ENCODE measurements around the gene VSTM4. TPM values are rescaled to one million over a fixed set of nuclear protein-coding genes. Genes with fewer than 3 reads are reported as not detected.

VSTM4 gene
- total and polyA plus RNA-seq, 4 donors = 2.9 to 49.4 (median 7.2) TPM

GRCh38 chr10:49034925-49035324 lies 80.4 kb downstream of the VSTM4 start:
- peaks cover 0 to 3% (median 1%) of the 10 kb centered on the region in 4 donors for H3K9me3 ChIP-seq (ENCODE audit: control insufficient read depth in 4 of 4, insufficient read depth in 3 of 4, low read length in 3 of 4)
- H3K36me3 ChIP-seq (ENCODE audit: control insufficient read depth in 4 of 4, insufficient read depth in 4 of 4, low read length in 4 of 4) = peaks cover 0 to 18% (median 4%) of the 10 kb centered on the region in 4 donors
- ATAC-seq (ENCODE audit: insufficient read depth, low FRiP score) = no peak
- no peak overlapping the region for H3K27ac ChIP-seq (ENCODE audit: low read depth in 1 of 2, low read length in 1 of 2)
- no peaks in the 10 kb centered on the region for H3K4me1 ChIP-seq (ENCODE audit: control insufficient read depth in 5 of 5, insufficient read depth in 5 of 5, low read length in 5 of 5)
- H3K27me3 ChIP-seq (ENCODE audit: control insufficient read depth in 3 of 3, insufficient read depth in 3 of 3, low read length in 2 of 3) = no peaks in the 10 kb centered on the region
- DNase-seq = no peak
- H3K4me3 ChIP-seq = no peak overlapping the region
- no peak for TF ChIP-seq CTCF (IDR thresholded peaks at IDR 0.05; ENCODE audit: control extremely low read depth, extremely low read depth)
- WGBS, 2 donors = 92 to 97% methylated on average over 6 of the region's 6 CpGs
- no peak overlapping the region for H3K9ac ChIP-seq (ENCODE audit: insufficient read depth in 1 of 2, low read length in 2 of 2)

GRCh38 chr10:49033939-49034338 lies 81.4 kb downstream of the VSTM4 start:
- H3K36me3 ChIP-seq (ENCODE audit: control insufficient read depth in 4 of 4, insufficient read depth in 4 of 4, low read length in 4 of 4) = peaks cover 0 to 16% (median under 1%) of the 10 kb centered on the region in 4 donors
- WGBS, 2 donors = 90 to 93% methylated on average over 1 of the region's 1 CpG

GRCh38 chr10:49029666-49030065 lies 85.7 kb downstream of the VSTM4 start:
- H3K9ac ChIP-seq (ENCODE audit: insufficient read depth in 1 of 2, low read length in 2 of 2) = no peak overlapping the region
- TF ChIP-seq CTCF (IDR thresholded peaks at IDR 0.05; ENCODE audit: control extremely low read depth, extremely low read depth) = no peak
- WGBS, 2 donors = 100% methylated on average over 1 of the region's 1 CpG
- H3K4me1 ChIP-seq (ENCODE audit: control insufficient read depth in 5 of 5, insufficient read depth in 5 of 5, low read length in 5 of 5) = peaks cover 0 to 10% (median 6%) of the 10 kb centered on the region in 5 donors
- no peaks in the 10 kb centered on the region for H3K27me3 ChIP-seq (ENCODE audit: control insufficient read depth in 3 of 3, insufficient read depth in 3 of 3, low read length in 2 of 3)
- H3K4me3 ChIP-seq = no peak overlapping the region
- H3K36me3 ChIP-seq (ENCODE audit: control insufficient read depth in 4 of 4, insufficient read depth in 4 of 4, low read length in 4 of 4) = peaks cover 0 to 16% (median 0%) of the 10 kb centered on the region in 4 donors
- no peak overlapping the region for H3K27ac ChIP-seq (ENCODE audit: low read depth in 1 of 2, low read length in 1 of 2)
- ATAC-seq (ENCODE audit: insufficient read depth, low FRiP score) = no peak
- DNase-seq = no peak
- no peaks in the 10 kb centered on the region for H3K9me3 ChIP-seq (ENCODE audit: control insufficient read depth in 4 of 4, insufficient read depth in 3 of 4, low read length in 3 of 4)

More at GRCh38 chr10:49033939-49034338, 81.4 kb downstream of the VSTM4 start:
- Histone ChIP-seq H3K4me1 (ENCODE audit: control insufficient read depth in 5 of 5, insufficient read depth in 5 of 5, low read length in 5 of 5) (no peaks in the 10 kb centered on the region), H3K9ac (ENCODE audit: insufficient read depth in 1 of 2, low read length in 2 of 2) (no peak overlapping the region), H3K9me3 (ENCODE audit: control insufficient read depth in 4 of 4, insufficient read depth in 3 of 4, low read length in 3 of 4) (peaks cover 0 to 3% (median 1%) of the 10 kb centered on the region in 4 donors), H3K27ac (ENCODE audit: low read depth in 1 of 2, low read length in 1 of 2) (no peak overlapping the region), H3K27me3 (ENCODE audit: control insufficient read depth in 3 of 3, insufficient read depth in 3 of 3, low read length in 2 of 3) (no peaks in the 10 kb centered on the region), H3K4me3 (no peak overlapping the region)
- TF ChIP-seq CTCF (IDR thresholded peaks at IDR 0.05; ENCODE audit: control extremely low read depth, extremely low read depth) = no peak
- ATAC-seq (ENCODE audit: insufficient read depth, low FRiP score) = no peak
- no peak for DNase-seq

GRCh38 chr10:49028639-49029038 lies 86.7 kb downstream of the VSTM4 start:
- WGBS, 2 donors = 71 to 80% methylated on average over 2 of the region's 2 CpGs
- Histone ChIP-seq H3K4me3 (no peak overlapping the region), H3K4me1 (ENCODE audit: control insufficient read depth in 5 of 5, insufficient read depth in 5 of 5, low read length in 5 of 5) (peaks cover 0 to 21% (median 16%) of the 10 kb centered on the region in 5 donors), H3K9me3 (ENCODE audit: control insufficient read depth in 4 of 4, insufficient read depth in 3 of 4, low read length in 3 of 4) (no peaks in the 10 kb centered on the region), H3K27me3 (ENCODE audit: control insufficient read depth in 3 of 3, insufficient read depth in 3 of 3, low read length in 2 of 3) (no peaks in the 10 kb centered on the region), H3K9ac (ENCODE audit: insufficient read depth in 1 of 2, low read length in 2 of 2) (no peak overlapping the region), H3K36me3 (ENCODE audit: control insufficient read depth in 4 of 4, insufficient read depth in 4 of 4, low read length in 4 of 4) (peaks cover 0 to 9% (median 0%) of the 10 kb centered on the region in 4 donors), H3K27ac (ENCODE audit: low read depth in 1 of 2, low read length in 1 of 2) (no peak overlapping the region)
- ATAC-seq (ENCODE audit: insufficient read depth, low FRiP score) (no peak), DNase-seq (no peak)
- TF ChIP-seq CTCF (IDR thresholded peaks at IDR 0.05; ENCODE audit: control extremely low read depth, extremely low read depth) = no peak
